HepG2 (cell line): Measurements from ENCODE around the gene TSPAN9. TPM values are rescaled to one million over a fixed set of nuclear protein-coding genes. Genes with fewer than 3 reads are reported as not detected.

Experiments used
- ATAC-seq: fragments of 200-7000 bp; cut with Tn5 transposase; 3 replicates; pipeline ENCODE4 v1.9.1; 2020; ENCODE audit warnings: mild to moderate bottlenecking, moderate library complexity
- BruUV-seq: library from RNA; stranded (reverse); fragments of 400-500 nt; replicated peaks from 2 replicates; lab custom pipeline; 2021; lab: Mats Ljungman, UMichigan
- CTCF ChIA-PET: fragments of 300-600 bp; formaldehyde crosslinking; extraction: SDS; loops from one replicate; lab custom pipeline; 2021; ENCODE audit warnings: low total read pairs, inconsistent platforms, low intra/inter-chr PET ratio; lab: Yijun Ruan, JAX
- POLR2A ChIA-PET: fragments of 350-600 bp; sonication (Branson Sonifier 250); formaldehyde crosslinking; loops from one replicate; lab custom pipeline; 2020; ENCODE audit warnings: antibody characterized with exemption, inconsistent platforms; lab: Yijun Ruan, JAX
- DNase-seq: peaks from one replicate; pipeline ENCODE4 v3.0.0-alpha.2; 2015; ENCODE audit warnings: low spot score
- FAIRE-seq: peaks from 3 replicates; lab custom pipeline; 2011; peaks lifted over from hg19 to GRCh38; lab: Jason Lieb, UNC
- H2AFZ ChIP-seq: one replicate; pipeline ENCODE4 v1.6.1; 2011; ENCODE audit warnings: low read length, inconsistent platforms
- H3K27ac ChIP-seq: fragments of 300-600 bp; 3 replicates; pipeline ENCODE4 v1.8.0; 2011; ENCODE audit warnings: mixed run types, mild to moderate bottlenecking, mixed read lengths, low read length, inconsistent platforms; ENCODE audit not compliant: insufficient read depth; ENCODE audit errors: extremely low read length
- H3K27me3 ChIP-seq, 2 experiments: fragments of 200-600 bp in 1 of 2; 2 replicates in 1 of 2; 3 replicates in 1 of 2; pipeline versions ENCODE4 v1.6.0 to v1.8.0; 2011; ENCODE audit warnings: low read length in 2 of 2, mild to moderate bottlenecking in 2 of 2, moderate library complexity in 2 of 2, inconsistent platforms in 1 of 2; ENCODE audit not compliant: insufficient read depth in 2 of 2, control insufficient read depth in 1 of 2
- H3K36me3 ChIP-seq, 2 experiments: fragments of 200-600 bp in 1 of 2; replicated peaks in 1 of 2; 2 replicates in 1 of 2; 3 replicates in 1 of 2; pipeline versions ENCODE4 v1.5.1 to v1.8.0; 2011; ENCODE audit warnings: low read length in 2 of 2, inconsistent platforms in 1 of 2; ENCODE audit not compliant: insufficient read depth in 2 of 2, control insufficient read depth in 1 of 2
- H3K4me1 ChIP-seq: 2 replicates; pipeline ENCODE4 v1.5.1; 2012; ENCODE audit warnings: low read length, inconsistent platforms; ENCODE audit not compliant: insufficient read depth
- H3K4me2 ChIP-seq: 2 replicates; pipeline ENCODE4 v1.6.0; 2011; ENCODE audit warnings: low read depth, low read length, inconsistent platforms
- H3K4me3 ChIP-seq, 3 experiments: fragments of 200-600 bp in 1 of 3; sonication (generic), shearing (Covaris generic) in 1 of 3; replicated peaks in 1 of 3; 2 replicates each; pipeline ENCODE4 v1.5.1; 2011 to 2016; ENCODE audit warnings: low read length in 3 of 3, inconsistent platforms in 2 of 3, low read depth in 2 of 3, mild to moderate bottlenecking in 2 of 3, control low read depth in 1 of 3, mixed read lengths in 1 of 3; ENCODE audit not compliant: insufficient read depth in 1 of 3
- H3K79me2 ChIP-seq: one replicate; pipeline ENCODE4 v1.6.1; 2011; ENCODE audit warnings: low read length, inconsistent platforms; ENCODE audit not compliant: insufficient read depth
- H3K9ac ChIP-seq: 2 replicates; pipeline ENCODE4 v1.6.0; 2011; ENCODE audit warnings: mild to moderate bottlenecking, low read depth, low read length, inconsistent platforms; ENCODE audit not compliant: insufficient read depth
- H3K9me3 ChIP-seq: 2 replicates; pipeline ENCODE4 v1.5.1; 2012; ENCODE audit warnings: mild to moderate bottlenecking, low read length
- H4K20me1 ChIP-seq: 2 replicates; pipeline ENCODE4 v1.6.0; 2011; ENCODE audit warnings: inconsistent platforms, mild to moderate bottlenecking, low read length, moderate library complexity; ENCODE audit not compliant: insufficient read depth
- DNMT1 ChIP-seq: sonication (generic); formaldehyde crosslinking; IDR thresholded peaks from 2 replicates; pipeline ENCODE4 v1.5.1; 2020; ENCODE audit warnings: mild to moderate bottlenecking, missing genetic modification reagents
- NFE2 ChIP-seq: sonication (generic); formaldehyde crosslinking; IDR thresholded peaks from 2 replicates; pipeline ENCODE4 v1.4.0; 2020; ENCODE audit warnings: missing genetic modification reagents
- NKX3-1 ChIP-seq: sonication (generic); formaldehyde crosslinking; IDR thresholded peaks from 2 replicates; pipeline ENCODE4 v1.5.0; 2020; ENCODE audit warnings: missing genetic modification reagents
- POLR2AphosphoS2 ChIP-seq: IDR thresholded peaks from 2 replicates; pipeline ENCODE4 v1.6.1; 2011; ENCODE audit warnings: low read depth, low read length, improper control_type of control experiment
- RBM39 ChIP-seq: fragments of 200-400 bp; formaldehyde crosslinking; IDR thresholded peaks from one replicate; pipeline ENCODE4 v1.6.1; 2018; ENCODE audit warnings: antibody characterized with exemption, mild to moderate bottlenecking, low read depth, low read length; ENCODE audit not compliant: poor library complexity, severe bottlenecking
- RFX5 ChIP-seq: IDR thresholded peaks from 2 replicates; pipeline ENCODE4 v1.6.1; 2011; ENCODE audit warnings: low read depth, low read length, improper control_type of control experiment
- ZNF12 ChIP-seq: sonication (generic); formaldehyde crosslinking; IDR thresholded peaks from 2 replicates; pipeline ENCODE4 v1.5.0; 2020; ENCODE audit warnings: missing genetic modification reagents
- ZNF367 ChIP-seq: sonication (generic); formaldehyde crosslinking; IDR thresholded peaks from 2 replicates; pipeline ENCODE4 v1.4.0; 2020; ENCODE audit warnings: missing genetic modification reagents, borderline replicate concordance
- ZNF644 ChIP-seq: IDR thresholded peaks from 2 replicates; pipeline ENCODE4 v1.6.1; 2016; ENCODE audit warnings: low read depth
- ZNF747 ChIP-seq: sonication (generic); formaldehyde crosslinking; IDR thresholded peaks from 2 replicates; pipeline ENCODE4 v1.8.1; 2023; ENCODE audit warnings: missing genetic modification reagents, mild to moderate bottlenecking, borderline replicate concordance
- ZNF788 ChIP-seq: sonication (generic); formaldehyde crosslinking; IDR thresholded peaks from 2 replicates; pipeline ENCODE4 v1.5.0; 2020; ENCODE audit warnings: mild to moderate bottlenecking, missing genetic modification reagents, borderline replicate concordance
- ZZZ3 ChIP-seq: sonication (generic); formaldehyde crosslinking; IDR thresholded peaks from 2 replicates; pipeline ENCODE4 v1.4.0; 2020; ENCODE audit warnings: missing genetic modification reagents, mild to moderate bottlenecking, borderline replicate concordance
- WGBS: methylation state at CpG from one replicate; pipeline ENCODE4 v1.1.6; 2017; ENCODE audit warnings: low lambda C conversion rate; 5-methylcytosine and 5-hydroxymethylcytosine counted together
- in situ Hi-C: cut with HindIII; loops from 2 replicates; pipeline ENCODE4 v1.10.0; 2017; ENCODE audit warnings: low pct_unique_long_range_greater_than_20kb; ENCODE audit not compliant: extremely low pct_ligation_motif_present
- intact Hi-C: fragments of 100-400 bp; cut with micrococcal nuclease; formaldehyde crosslinking; loops from one replicate; pipeline ENCODE4 v1.10.0; 2022; ENCODE audit not compliant: unreplicated experiment
- polyA plus RNA-seq, 8 experiments: library from polyadenylated mRNA; depleted of rRNA in 3 of 8; stranded (reverse) in 7 of 8; unstranded in 1 of 8; fragments of >200 nt; fragmentation: Illumina TruSeq in 4 of 8; extraction: Trizol in 4 of 8; gene quantifications; 2 replicates each; pipeline versions ENCODE4 v1.2.1 to v1.2.3, GENCODE V29; 2011 to 2016; ENCODE audit warnings: low read depth in 4 of 8, missing spikeins in 1 of 8, mixed read lengths in 1 of 8; ENCODE audit not compliant: insufficient read depth in 1 of 8
- total RNA-seq, 5 experiments: library from RNA; depleted of rRNA; stranded (reverse); fragments of >200 nt; fragmentation: Illumina TruSeq; extraction: Trizol; gene quantifications; 2 replicates each; pipeline ENCODE4 v1.2.3, GENCODE V29; 2016; ENCODE audit warnings: low read depth in 1 of 5
- TF ChIP-seq, protein P1 (sequence below): IDR thresholded peaks from 2 replicates; pipeline ENCODE4 v1.6.1; 2016; ENCODE audit warnings: mild to moderate bottlenecking
- TF ChIP-seq, protein P2 (sequence below): sonication (generic); formaldehyde crosslinking; IDR thresholded peaks from 2 replicates; pipeline ENCODE4 v1.8.1; 2022; ENCODE audit warnings: low read depth, mild to moderate bottlenecking, missing genetic modification reagents
- TF ChIP-seq, protein P3 (sequence below): sonication (generic); formaldehyde crosslinking; IDR thresholded peaks from 2 replicates; pipeline ENCODE4 v1.8.0; 2023; ENCODE audit warnings: mild to moderate bottlenecking, missing genetic modification reagents

TSPAN9 gene
- total and polyA plus RNA-seq, 2 of the 13 experiments (the other 11 are each of a cell fraction or from before 2014, with no cell fraction given) = 18.1 to 42.3 TPM

DNA sequence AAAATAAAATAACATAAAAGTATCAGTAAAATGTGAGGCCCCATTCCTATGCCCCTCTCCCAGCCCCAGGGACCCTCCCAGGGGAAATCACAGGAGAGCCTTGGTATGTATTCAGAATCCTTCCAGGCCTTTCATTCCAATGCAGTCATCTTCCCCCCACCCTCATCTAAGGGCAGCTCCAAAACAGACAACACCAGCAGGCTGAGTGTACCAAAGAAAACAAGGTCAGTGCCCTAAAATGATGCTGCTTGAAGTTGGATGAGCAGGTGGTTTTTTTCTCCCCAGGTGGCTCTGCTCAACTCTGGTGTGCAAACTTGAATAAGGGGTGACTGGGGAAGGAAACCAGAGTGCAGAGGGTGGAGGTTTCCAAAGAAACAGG, 56.2 kb downstream of the TSPAN9 start:
- H4K20me1 ChIP-seq = peaks cover 15% of the 10 kb centered on the region
- H3K9me3 ChIP-seq = no peaks in the 10 kb centered on the region
- peaks cover 7% of the 10 kb centered on the region; the same call in 1 of the 2 replicates for H3K4me1 ChIP-seq
- DNase-seq (no peak), ATAC-seq (no peak), FAIRE-seq (no peak)
- H3K9ac ChIP-seq = no peak overlapping the region
- no peak overlapping the region for H3K4me3 ChIP-seq
- POLR2A ChIA-PET = no interaction called here
- no peak for TF ChIP-seq ZNF367 (CRISPR knock-in tag)
- TF ChIP-seq RFX5 = no peak
- no peak for TF ChIP-seq RBM39
- TF ChIP-seq DNMT1 (CRISPR knock-in tag) = no peak
- no peak for TF ChIP-seq POLR2AphosphoS2
- TF ChIP-seq ZNF747 (CRISPR knock-in tag) = no peak
- no peak for TF ChIP-seq NFE2 (CRISPR knock-in tag)
- no peak for TF ChIP-seq ZNF644 (CRISPR knock-in tag)
- H3K27me3 ChIP-seq = no peaks in the 10 kb centered on the region
- no peak overlapping the region for H3K4me2 ChIP-seq
- no peak overlapping the region for H2AFZ ChIP-seq
- CTCF ChIA-PET = no interaction called here
- H3K79me2 ChIP-seq = peaks cover 4% of the 10 kb centered on the region
- in situ Hi-C loops = loop anchor here (5.0 kb wide), 1 partner anchor 139 kb away; no protein-coding TSS in a partner anchor
- intact Hi-C loops = no loop called here
- H3K36me3 ChIP-seq = peaks cover 5 to 6% of the 10 kb centered on the region in 2 experiments; a peak in 4 of 5 replicates
- BruUV-seq = no TSS peak
- H3K27ac ChIP-seq = no peak overlapping the region

DNA sequence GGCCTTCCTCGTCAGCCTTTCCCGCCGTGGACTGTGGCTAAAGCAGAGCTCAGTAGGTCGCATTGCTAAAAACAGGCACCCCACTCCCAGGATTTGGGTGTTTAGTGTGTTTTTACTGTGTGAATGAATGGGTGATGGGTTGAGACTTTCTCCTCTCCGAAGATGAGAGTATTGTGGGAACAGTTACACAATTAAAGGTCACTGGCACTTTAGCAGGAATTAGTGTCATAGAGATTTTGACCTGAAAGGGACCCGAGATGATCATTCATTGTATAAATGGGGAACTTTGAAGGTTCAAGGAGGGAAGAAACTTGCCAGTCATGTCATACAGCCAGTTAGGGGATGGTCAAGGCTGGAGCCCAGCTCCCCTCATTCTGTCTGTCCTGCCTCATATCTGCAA, 56.9 kb downstream of the TSPAN9 start:
- no peak for FAIRE-seq
- H3K9ac ChIP-seq = no peak overlapping the region
- ChIA-PET CTCF (no interaction called here), POLR2A (no interaction called here)
- peaks cover 15% of the 10 kb centered on the region for H4K20me1 ChIP-seq
- H2AFZ ChIP-seq = no peak overlapping the region
- 81% methylated on average over 6 of the region's 6 CpGs for WGBS
- no peak overlapping the region for H3K4me2 ChIP-seq
- H3K4me3 ChIP-seq = no peak overlapping the region
- H3K36me3 ChIP-seq = peaks cover 5 to 6% of the 10 kb centered on the region in 2 experiments; a peak in 4 of 5 replicates
- peaks cover 7% of the 10 kb centered on the region; the same call in 1 of the 2 replicates for H3K4me1 ChIP-seq
- no peaks in the 10 kb centered on the region for H3K9me3 ChIP-seq
- peaks cover 4% of the 10 kb centered on the region for H3K79me2 ChIP-seq
- in situ Hi-C loops (loop anchor here (5.0 kb wide), 1 partner anchor 138 kb away; no protein-coding TSS in a partner anchor), intact Hi-C loops (loop anchor here (2.0 kb wide), 1 partner anchor 61 kb away; no protein-coding TSS in a partner anchor)
- ATAC-seq = no peak
- H3K27me3 ChIP-seq = no peaks in the 10 kb centered on the region
- DNase-seq = no peak
- H3K27ac ChIP-seq = no peak overlapping the region
- BruUV-seq = no TSS peak
- TF ChIP-seq, protein P1, sequence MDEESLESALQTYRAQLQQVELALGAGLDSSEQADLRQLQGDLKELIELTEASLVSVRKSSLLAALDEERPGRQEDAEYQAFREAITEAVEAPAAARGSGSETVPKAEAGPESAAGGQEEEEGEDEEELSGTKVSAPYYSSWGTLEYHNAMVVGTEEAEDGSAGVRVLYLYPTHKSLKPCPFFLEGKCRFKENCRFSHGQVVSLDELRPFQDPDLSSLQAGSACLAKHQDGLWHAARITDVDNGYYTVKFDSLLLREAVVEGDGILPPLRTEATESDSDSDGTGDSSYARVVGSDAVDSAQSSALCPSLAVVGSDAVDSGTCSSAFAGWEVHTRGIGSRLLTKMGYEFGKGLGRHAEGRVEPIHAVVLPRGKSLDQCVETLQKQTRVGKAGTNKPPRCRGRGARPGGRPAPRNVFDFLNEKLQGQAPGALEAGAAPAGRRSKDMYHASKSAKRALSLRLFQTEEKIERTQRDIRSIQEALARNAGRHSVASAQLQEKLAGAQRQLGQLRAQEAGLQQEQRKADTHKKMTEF (CRISPR knock-in tag) = no peak
- TF ChIP-seq, protein P2, sequence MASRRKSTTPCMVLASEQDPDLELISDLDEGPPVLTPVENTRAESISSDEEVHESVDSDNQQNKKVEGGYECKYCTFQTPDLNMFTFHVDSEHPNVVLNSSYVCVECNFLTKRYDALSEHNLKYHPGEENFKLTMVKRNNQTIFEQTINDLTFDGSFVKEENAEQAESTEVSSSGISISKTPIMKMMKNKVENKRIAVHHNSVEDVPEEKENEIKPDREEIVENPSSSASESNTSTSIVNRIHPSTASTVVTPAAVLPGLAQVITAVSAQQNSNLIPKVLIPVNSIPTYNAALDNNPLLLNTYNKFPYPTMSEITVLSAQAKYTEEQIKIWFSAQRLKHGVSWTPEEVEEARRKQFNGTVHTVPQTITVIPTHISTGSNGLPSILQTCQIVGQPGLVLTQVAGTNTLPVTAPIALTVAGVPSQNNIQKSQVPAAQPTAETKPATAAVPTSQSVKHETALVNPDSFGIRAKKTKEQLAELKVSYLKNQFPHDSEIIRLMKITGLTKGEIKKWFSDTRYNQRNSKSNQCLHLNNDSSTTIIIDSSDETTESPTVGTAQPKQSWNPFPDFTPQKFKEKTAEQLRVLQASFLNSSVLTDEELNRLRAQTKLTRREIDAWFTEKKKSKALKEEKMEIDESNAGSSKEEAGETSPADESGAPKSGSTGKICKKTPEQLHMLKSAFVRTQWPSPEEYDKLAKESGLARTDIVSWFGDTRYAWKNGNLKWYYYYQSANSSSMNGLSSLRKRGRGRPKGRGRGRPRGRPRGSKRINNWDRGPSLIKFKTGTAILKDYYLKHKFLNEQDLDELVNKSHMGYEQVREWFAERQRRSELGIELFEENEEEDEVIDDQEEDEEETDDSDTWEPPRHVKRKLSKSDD = no peak
- TF ChIP-seq ZZZ3 (CRISPR knock-in tag) = no peak
- TF ChIP-seq ZNF12 (CRISPR knock-in tag) = no peak
- no peak for TF ChIP-seq ZNF788 (CRISPR knock-in tag)
- TF ChIP-seq, protein P3, sequence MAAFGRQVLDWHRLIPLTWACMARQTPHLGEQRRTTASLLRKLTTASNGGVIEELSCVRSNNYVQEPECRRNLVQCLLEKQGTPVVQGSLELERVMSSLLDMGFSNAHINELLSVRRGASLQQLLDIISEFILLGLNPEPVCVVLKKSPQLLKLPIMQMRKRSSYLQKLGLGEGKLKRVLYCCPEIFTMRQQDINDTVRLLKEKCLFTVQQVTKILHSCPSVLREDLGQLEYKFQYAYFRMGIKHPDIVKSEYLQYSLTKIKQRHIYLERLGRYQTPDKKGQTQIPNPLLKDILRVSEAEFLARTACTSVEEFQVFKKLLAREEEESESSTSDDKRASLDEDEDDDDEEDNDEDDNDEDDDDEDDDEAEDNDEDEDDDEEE (CRISPR knock-in tag) = no peak
- TF ChIP-seq NKX3-1 (CRISPR knock-in tag) = no peak
